8988T (cell line): ENCODE data around the gene CD3G.
"Not testable (repeated sequence)": the region's sequence is repeated elsewhere in the genome, so short reads cannot be mapped to it uniquely, and the experiment has no call there.

ENCODE experiments used
- DNase-seq: peaks from one replicate; pipeline ENCODE4 v3.0.0; 2011

Gene CD3G

GRCh38 chr11:118382954-118383353 is 38.8 kb downstream of the CD3G start:
- DNase-seq: no peak

DNA sequence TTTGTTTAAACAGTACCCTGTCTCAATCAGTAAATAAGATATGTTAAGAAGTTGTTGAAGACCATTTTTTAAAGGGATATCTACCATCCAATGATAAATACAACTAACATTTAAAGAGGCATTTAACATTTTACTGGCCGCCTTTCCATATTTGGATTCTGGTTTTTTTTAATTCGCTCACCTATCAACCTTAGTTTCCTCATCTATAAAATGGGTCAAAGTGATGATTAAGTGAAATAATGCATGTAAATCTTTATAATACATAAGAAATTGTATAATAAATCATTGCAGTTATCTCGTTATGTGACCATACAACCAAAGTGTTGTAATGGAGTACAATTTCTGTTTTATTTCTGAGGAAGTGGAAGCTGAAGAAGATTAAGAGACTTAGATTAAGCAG is 39.5 kb downstream of the CD3G start:
- no peak for DNase-seq

DNA sequence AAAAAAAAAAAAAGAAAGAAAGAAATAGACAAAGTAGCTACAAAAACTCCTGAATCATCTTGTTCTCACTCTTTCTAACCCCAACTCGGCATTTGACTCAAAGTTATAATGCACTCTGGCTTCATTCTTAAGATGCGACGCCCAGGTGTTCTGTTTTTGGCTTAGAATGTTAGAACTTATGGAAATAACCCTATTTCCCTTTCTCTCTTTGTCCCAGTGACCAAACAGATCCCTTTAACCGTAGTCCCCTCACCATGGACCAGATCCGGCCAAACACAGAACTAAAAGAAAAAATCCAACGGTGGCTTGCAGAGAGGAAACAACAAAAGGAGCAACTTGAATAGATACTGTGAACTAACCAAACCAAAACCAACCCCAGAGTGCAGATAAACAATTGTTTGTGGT is 52.0 kb downstream of the CD3G start:
- no peak for DNase-seq

DNA sequence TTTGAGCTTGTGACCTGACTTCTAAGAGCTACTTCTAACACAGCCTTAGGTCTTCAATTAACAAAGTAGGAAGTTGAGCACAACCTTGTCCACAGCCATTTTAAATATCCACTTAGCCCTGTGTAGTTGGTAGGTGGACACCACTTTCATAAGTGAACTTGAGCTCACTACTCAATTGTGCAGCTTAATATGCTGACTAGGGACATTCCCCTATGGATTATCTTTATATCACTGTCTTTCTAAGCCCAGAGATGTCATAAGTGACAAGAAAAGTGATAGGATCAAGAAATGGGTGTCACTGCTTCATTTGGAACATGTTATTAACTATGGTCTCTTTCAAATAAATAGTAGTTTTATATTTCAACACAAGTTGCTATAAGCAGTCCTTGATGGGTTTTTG is 53.3 kb downstream of the CD3G start:
- no peak for DNase-seq

- no peak for DNase-seq
Observed at GRCh38 chr11:118398791-118399559, 54.8 kb downstream of the CD3G start.

- DNase-seq: peak; percentile 69
Observed at GRCh38 chr11:118401151-118401879, 57.2 kb downstream of the CD3G start, which contains the start of gene ATP5MG. TSS of gene ATP5MG (plus strand) at chr11:118401606. CDS start at chr11:118401666, 60 bp downstream.

- no peak for DNase-seq
Observed at GRCh38 chr11:118401880-118402590, 57.9 kb downstream of the CD3G start.

DNA sequence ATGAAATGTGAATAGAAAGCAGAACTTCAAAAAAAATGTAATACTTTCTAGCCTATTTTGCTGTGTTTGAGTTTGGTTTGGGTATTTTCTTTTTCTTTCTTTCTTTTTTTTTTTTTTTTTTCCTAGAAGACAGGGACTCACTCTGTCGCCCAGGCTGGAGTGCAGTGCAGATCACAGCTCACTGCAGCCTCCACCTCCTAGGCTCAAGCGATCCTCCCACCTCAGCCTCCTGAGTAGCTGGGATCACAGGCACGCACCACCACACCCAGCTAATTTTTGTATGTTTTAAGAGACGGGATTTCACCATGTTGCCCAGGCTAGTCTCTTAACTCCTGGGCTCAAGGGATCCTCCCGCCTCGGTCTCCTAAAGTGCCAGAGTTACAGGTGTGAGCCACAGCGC is 58.5 kb downstream of the CD3G start:
- not testable (repeated sequence) for DNase-seq
